Neural cell (in vitro differentiated cells): Measurements from ENCODE around the gene IDH3G. TPM values are rescaled to one million over a fixed set of nuclear protein-coding genes. Genes with fewer than 3 reads are reported as not detected.
"Not testable (repeated sequence)": the region's sequence is repeated elsewhere in the genome, so short reads cannot be mapped to it uniquely, and the experiment has no call there.

Source experiments
- H2AFZ ChIP-seq: fragments of 200-600, 300-800 bp; sonication (generic), shearing (Covaris generic); 2 replicates; pipeline ENCODE4 v1.6.0; 2014; ENCODE audit warnings: low read depth, mild to moderate bottlenecking, antibody characterized with exemption, low read length, moderate library complexity
- H3F3A ChIP-seq: fragments of 200-600 bp; shearing (Covaris generic); 2 replicates; pipeline ENCODE4 v1.6.1; 2016; ENCODE audit warnings: mild to moderate bottlenecking, moderate library complexity, mixed read lengths, antibody characterized with exemption, low read length; ENCODE audit not compliant: insufficient read depth, poor library complexity, severe bottlenecking
- H3K27ac ChIP-seq: fragments of 200-600, 300-800 bp; sonication (generic), shearing (Covaris generic); 2 replicates; pipeline ENCODE4 v1.5.1; 2014; ENCODE audit warnings: mild to moderate bottlenecking, low read length, moderate library complexity
- H3K27me3 ChIP-seq: fragments of 300-800, 200-600 bp; sonication (generic), shearing (Covaris generic); 2 replicates; pipeline ENCODE4 v1.6.0; 2014; ENCODE audit warnings: mild to moderate bottlenecking, low read depth, low read length, moderate library complexity; ENCODE audit not compliant: insufficient read depth
- H3K36me3 ChIP-seq: fragments of 300-800, 200-600 bp; sonication (generic), shearing (Covaris generic); 2 replicates; pipeline ENCODE4 v1.5.1; 2014; ENCODE audit warnings: mild to moderate bottlenecking, antibody characterized with exemption, low read length, moderate library complexity; ENCODE audit not compliant: insufficient read depth
- H3K4me2 ChIP-seq: fragments of 300-800, 200-600 bp; sonication (generic), shearing (Covaris generic); 2 replicates; pipeline ENCODE4 v1.6.0; 2014; ENCODE audit warnings: mild to moderate bottlenecking, low read length
- H3K4me3 ChIP-seq: fragments of 300-800, 200-600 bp; sonication (generic), shearing (Covaris generic); 2 replicates; pipeline ENCODE4 v1.5.1; 2014; ENCODE audit warnings: mild to moderate bottlenecking, low read length, moderate library complexity
- H3K79me2 ChIP-seq: fragments of 200-600 bp; shearing (Covaris generic); replicated peaks from 2 replicates; pipeline ENCODE4 v1.6.0; 2014; ENCODE audit warnings: mild to moderate bottlenecking, low read length, moderate library complexity; ENCODE audit not compliant: insufficient read depth
- H3K9ac ChIP-seq: fragments of 300-800, 200-600 bp; sonication (generic), shearing (Covaris generic); 2 replicates; pipeline ENCODE4 v1.6.1; 2016; ENCODE audit warnings: mild to moderate bottlenecking, low read length, mixed read lengths
- H3K9me2 ChIP-seq: fragments of 200-600 bp; shearing (Covaris generic); 2 replicates; pipeline ENCODE4 v1.6.1; 2016; ENCODE audit warnings: mild to moderate bottlenecking, low read length, mixed read lengths; ENCODE audit not compliant: insufficient read depth
- H3K9me3 ChIP-seq: fragments of 200-600, 300-800 bp; sonication (generic), shearing (Covaris generic); 2 replicates; pipeline ENCODE4 v1.6.1; 2016; ENCODE audit warnings: mild to moderate bottlenecking, mixed run types, low read length, moderate library complexity, mixed read lengths
- H4K20me1 ChIP-seq: fragments of 200-600 bp; shearing (Covaris generic); 2 replicates; pipeline ENCODE4 v1.6.1; 2016; ENCODE audit warnings: mild to moderate bottlenecking, mixed run types; ENCODE audit not compliant: insufficient read depth
- CTCF ChIP-seq: fragments of 450-650 bp; IDR thresholded peaks from 2 replicates; pipeline ENCODE4 v1.5.1; 2014; ENCODE audit warnings: antibody characterized with exemption, mild to moderate bottlenecking, moderate library complexity; ENCODE audit not compliant: poor library complexity, severe bottlenecking
- EP300 ChIP-seq: fragments of 450-650 bp; conservative IDR thresholded peaks from 2 replicates; pipeline ENCODE4 v1.6.1; 2014; ENCODE audit warnings: antibody characterized with exemption, mild to moderate bottlenecking, moderate library complexity; ENCODE audit not compliant: poor library complexity, severe bottlenecking
- EZH2 ChIP-seq: fragments of 200-600, 300-800 bp; shearing (Covaris generic), sonication (generic); IDR thresholded peaks from 2 replicates; pipeline ENCODE4 v1.6.1; 2014; ENCODE audit warnings: antibody characterized with exemption, low read length, borderline replicate concordance, mild to moderate bottlenecking; ENCODE audit not compliant: insufficient read depth, poor library complexity, severe bottlenecking
- MXI1 ChIP-seq: fragments of 450-650 bp; conservative IDR thresholded peaks from 2 replicates; pipeline ENCODE4 v1.6.1; 2014; ENCODE audit warnings: antibody characterized with exemption, mild to moderate bottlenecking; ENCODE audit not compliant: poor library complexity, severe bottlenecking
- POLR2AphosphoS5 ChIP-seq: IDR thresholded peaks from 2 replicates; pipeline ENCODE4 v1.6.1; 2012
- RAD21 ChIP-seq: fragments of 450-650 bp; conservative IDR thresholded peaks from 2 replicates; pipeline ENCODE4 v1.6.1; 2014; ENCODE audit warnings: antibody characterized with exemption, mild to moderate bottlenecking, moderate library complexity
- REST ChIP-seq: IDR thresholded peaks from 2 replicates; pipeline ENCODE4 v1.6.1; 2012; ENCODE audit warnings: borderline replicate concordance
- SMC3 ChIP-seq: fragments of 450-650 bp; conservative IDR thresholded peaks from 2 replicates; pipeline ENCODE4 v1.6.1; 2014; ENCODE audit warnings: antibody characterized with exemption, mild to moderate bottlenecking, moderate library complexity; ENCODE audit not compliant: poor library complexity
- TAF1 ChIP-seq: IDR thresholded peaks from 2 replicates; pipeline ENCODE4 v1.6.1; 2012; ENCODE audit warnings: low read depth
- polyA plus RNA-seq: library from polyadenylated mRNA; depleted of rRNA; stranded (reverse); fragments of >200 nt; gene quantifications from 2 replicates; pipeline ENCODE4 v1.2.3, GENCODE V29; 2014

Gene IDH3G
- polyA plus RNA-seq, 1 donor from 2014 or later, result 64.7 TPM

GRCh38 chrX:153746359-153746758, 47.8 kb downstream of the IDH3G start:
- no peak overlapping the region for H2AFZ ChIP-seq
- H3F3A ChIP-seq, result no peaks in the 10 kb centered on the region
- TF ChIP-seq TAF1 (no peak), REST (no peak), MXI1 (no peak), POLR2AphosphoS5 (no peak), EZH2 (no peak), RAD21 (no peak), SMC3 (no peak), CTCF (no peak), EP300 (no peak)
- no peaks in the 10 kb centered on the region for H3K9me3 ChIP-seq
- no peaks in the 10 kb centered on the region for H3K27me3 ChIP-seq
- H4K20me1 ChIP-seq, result no peaks in the 10 kb centered on the region
- H3K36me3 ChIP-seq, result no peaks in the 10 kb centered on the region
- no peak overlapping the region for H3K27ac ChIP-seq
- no peaks in the 10 kb centered on the region for H3K79me2 ChIP-seq
- H3K4me2 ChIP-seq, result no peak overlapping the region
- H3K4me3 ChIP-seq, result no peak overlapping the region
- H3K9ac ChIP-seq, result no peak overlapping the region
- no peaks in the 10 kb centered on the region for H3K9me2 ChIP-seq

GRCh38 chrX:153745067-153745433, 49.1 kb downstream of the IDH3G start:
- not testable (repeated sequence) for H3K4me3 ChIP-seq, H3K27me3 ChIP-seq, H3K4me2 ChIP-seq, H4K20me1 ChIP-seq, H3K36me3 ChIP-seq, H3K9me2 ChIP-seq, H3K27ac ChIP-seq, H3F3A ChIP-seq, H3K79me2 ChIP-seq, H2AFZ ChIP-seq, H3K9me3 ChIP-seq, H3K9ac ChIP-seq
